Esophagus muscularis mucosa (tissue), 4 donors: ENCODE measurements around the gene ZNF750. TPM values are rescaled to one million over a fixed set of nuclear protein-coding genes. Genes with fewer than 3 reads are reported as not detected.
A peak's percentile ranks its signal among the peaks of the same experiment; 100 is the strongest.

Experiments used
- DNase-seq: peaks from one replicate; pipeline ENCODE4 v3.0.0-alpha.2; 2017; ENCODE audit errors: extremely low spot score
- H3K27ac ChIP-seq, 4 donors: fragments of 200-600 bp; sonication (generic); replicated peaks in 1 of 4; 1 replicate in 3 of 4; 2 replicates in 1 of 4; pipeline ENCODE4 v1.5.1; 2016 to 2019; ENCODE audit warnings: mild to moderate bottlenecking in 1 of 4
- H3K27me3 ChIP-seq, 4 donors: fragments of 200-600 bp; sonication (generic); one replicate each; pipeline versions ENCODE4 v1.5.1 to v1.6.0; 2016 to 2019
- H3K36me3 ChIP-seq, 4 donors: fragments of 200-600 bp; sonication (generic); one replicate each; pipeline ENCODE4 v1.5.1; 2016 to 2019
- H3K4me1 ChIP-seq, 4 donors: fragments of 200-600 bp; sonication (generic); one replicate each; pipeline ENCODE4 v1.5.1; 2016 to 2019
- H3K4me3 ChIP-seq, 4 donors: fragments of 200-600 bp; sonication (generic); 1 replicate in 2 of 4; 2 replicates in 2 of 4; pipeline ENCODE4 v1.5.1; 2016 to 2019; ENCODE audit warnings: mild to moderate bottlenecking in 4 of 4, moderate library complexity in 1 of 4
- H3K9me3 ChIP-seq, 4 donors: fragments of 200-600 bp; sonication (generic); 1 replicate in 3 of 4; 2 replicates in 1 of 4; pipeline ENCODE4 v1.5.1; 2016 to 2019
- CTCF ChIP-seq, 3 experiments: fragments of 200-600 bp in 2 of 3; fragments of 450-650 bp in 1 of 3; sonication (generic) in 2 of 3; IDR thresholded peaks; one replicate each; pipeline ENCODE4 v1.5.1; 2017 to 2019; ENCODE audit warnings: antibody characterized with exemption in 3 of 3, mild to moderate bottlenecking in 2 of 3, moderate library complexity in 1 of 3
- EP300 ChIP-seq: sonication (generic); formaldehyde crosslinking; IDR thresholded peaks from one replicate; pipeline ENCODE4 v1.6.1; 2017; ENCODE audit warnings: antibody characterized with exemption
- POLR2A ChIP-seq: fragments of 450-650 bp; IDR thresholded peaks from one replicate; pipeline ENCODE4 v1.6.1; 2017; ENCODE audit warnings: antibody characterized with exemption, moderate library complexity, mild to moderate bottlenecking, low read depth
- POLR2AphosphoS5 ChIP-seq, 2 donors: sonication (generic); formaldehyde crosslinking; IDR thresholded peaks; one replicate each; pipeline ENCODE4 v1.6.1; 2017; ENCODE audit warnings: antibody characterized with exemption in 2 of 2
- whole genome bisulfite sequencing: methylation state at CpG from one replicate; pipeline ENCODE4 v1.1.5; 2018; 5-methylcytosine and 5-hydroxymethylcytosine counted together
- intact Hi-C: fragments of 100-400 bp; cut with DNase I; formaldehyde crosslinking; loops from one replicate; pipeline ENCODE4 v1.15.1; 2023
- total RNA-seq, 4 donors: library from RNA; depleted of rRNA; stranded (reverse); fragments of >200 nt; gene quantifications; one replicate each; pipeline versions ENCODE4 v1.1.0 to v1.2.1, GENCODE V29; 2016

ZNF750 gene
- total RNA-seq, 4 donors from 2014 or later = not detected

- TF ChIP-seq EP300 (no peak), POLR2A (no peak), POLR2AphosphoS5 (IDR thresholded peaks at IDR 0.05) (no peak), CTCF (IDR thresholded peaks at IDR 0.05) (no peak)
- no peaks in the 10 kb centered on the region for H3K9me3 ChIP-seq
- no peak for DNase-seq
- 93% methylated on average over 22 of the region's 22 CpGs for WGBS
- H3K4me3 ChIP-seq = no peak overlapping the region
- H3K36me3 ChIP-seq = peaks cover 7 to 86% (median 64%) of the 10 kb centered on the region in 4 donors
- peaks cover 19 to 28% (median 24%) of the 10 kb centered on the region in 4 donors for H3K4me1 ChIP-seq
- no peak overlapping the region for H3K27ac ChIP-seq
- intact Hi-C loops = no loop called here
- H3K27me3 ChIP-seq = no peaks in the 10 kb centered on the region
Observed at GRCh38 chr17:82810644-82811430, 29.0 kb downstream of the ZNF750 start.

GRCh38 chr17:82808921-82809905 is 30.6 kb downstream of the ZNF750 start:
- Histone ChIP-seq H3K36me3 (peaks cover 0 to 73% (median 52%) of the 10 kb centered on the region in 4 donors), H3K9me3 (no peaks in the 10 kb centered on the region), H3K27me3 (no peaks in the 10 kb centered on the region), H3K27ac (peak overlapping the region in 2 of 4 donors; percentile 27 to 40), H3K4me1 (peaks cover 34 to 44% (median 39%) of the 10 kb centered on the region in 4 donors), H3K4me3 (no peak overlapping the region)
- 77% methylated on average over 18 of the region's 35 CpGs for WGBS
- intact Hi-C loops = no loop called here
- no peak for DNase-seq
- TF ChIP-seq EP300 (no peak), CTCF (IDR thresholded peaks at IDR 0.05) (no peak), POLR2AphosphoS5 (IDR thresholded peaks at IDR 0.05) (no peak), POLR2A (no peak)

GRCh38 chr17:82808006-82808405 is 31.8 kb downstream of the ZNF750 start:
- peaks cover 34 to 47% (median 46%) of the 10 kb centered on the region in 4 donors for H3K4me1 ChIP-seq
- TF ChIP-seq POLR2A = no peak
- no peak for TF ChIP-seq POLR2AphosphoS5 (IDR thresholded peaks at IDR 0.05)
- TF ChIP-seq CTCF (IDR thresholded peaks at IDR 0.05) = no peak
- TF ChIP-seq EP300 = no peak
- H3K36me3 ChIP-seq = peaks cover 0 to 62% (median 50%) of the 10 kb centered on the region in 4 donors
- no peaks in the 10 kb centered on the region for H3K27me3 ChIP-seq
- H3K9me3 ChIP-seq = no peaks in the 10 kb centered on the region
- no peak overlapping the region for H3K27ac ChIP-seq
- DNase-seq = no peak
- intact Hi-C loops = no loop called here
- WGBS = 88% methylated on average over 8 of the region's 8 CpGs
- no peak overlapping the region for H3K4me3 ChIP-seq

GRCh38 chr17:82807562-82807961 is 32.3 kb downstream of the ZNF750 start:
- no peak overlapping the region for H3K27ac ChIP-seq
- H3K9me3 ChIP-seq = no peaks in the 10 kb centered on the region
- no peak for DNase-seq
- TF ChIP-seq POLR2A = no peak
- no peak for TF ChIP-seq CTCF (IDR thresholded peaks at IDR 0.05)
- TF ChIP-seq POLR2AphosphoS5 (IDR thresholded peaks at IDR 0.05) = no peak
- TF ChIP-seq EP300 = no peak
- peaks cover 0 to 58% (median 47%) of the 10 kb centered on the region in 4 donors for H3K36me3 ChIP-seq
- intact Hi-C loops = no loop called here
- 95% methylated on average over 21 of the region's 21 CpGs for WGBS
- H3K4me3 ChIP-seq = no peak overlapping the region
- H3K27me3 ChIP-seq = no peaks in the 10 kb centered on the region
- peaks cover 34 to 49% (median 46%) of the 10 kb centered on the region in 4 donors for H3K4me1 ChIP-seq
